Testis (tissue), 3 donors: ENCODE measurements around the gene GALNT11. TPM values are rescaled to one million over a fixed set of nuclear protein-coding genes. Genes with fewer than 3 reads are reported as not detected.

Source experiments
- DNase-seq: peaks from one replicate; pipeline ENCODE4 v3.0.0-alpha.2; 2019
- H3K27ac ChIP-seq, 2 donors: fragments of 200-600 bp; sonication (generic); one replicate each; pipeline ENCODE4 v1.5.1; 2019
- H3K27me3 ChIP-seq: fragments of 200-600 bp; sonication (generic); one replicate; pipeline ENCODE4 v1.5.1; 2019
- H3K36me3 ChIP-seq: fragments of 200-600 bp; sonication (generic); one replicate; pipeline ENCODE4 v1.5.1; 2017; ENCODE audit warnings: low read depth; ENCODE audit errors: missing control alignments
- H3K4me1 ChIP-seq: fragments of 200-600 bp; sonication (generic); one replicate; pipeline ENCODE4 v1.5.1; 2019
- H3K4me3 ChIP-seq, 2 donors: fragments of 200-600 bp; sonication (generic); one replicate each; pipeline ENCODE4 v1.5.1; 2017 to 2019
- H3K9me3 ChIP-seq: fragments of 200-600 bp; sonication (generic); one replicate; pipeline ENCODE4 v1.5.1; 2017
- CTCF ChIP-seq, 3 experiments: fragments of 450-650 bp in 2 of 3; fragments of 200-600 bp in 1 of 3; sonication (generic) in 1 of 3; IDR thresholded peaks; one replicate each; pipeline ENCODE4 v1.5.1; 2016 to 2019; ENCODE audit warnings: antibody characterized with exemption in 3 of 3, mild to moderate bottlenecking in 2 of 3, moderate library complexity in 1 of 3
- POLR2A ChIP-seq: fragments of 450-650 bp; IDR thresholded peaks from one replicate; pipeline ENCODE4 v1.6.1; 2017; ENCODE audit warnings: antibody characterized with exemption, mild to moderate bottlenecking, moderate library complexity
- WGBS, 2 donors: methylation state at CpG; one replicate each; pipeline ENCODE4 v1.1.5; 2018; 5-methylcytosine and 5-hydroxymethylcytosine counted together
- intact Hi-C: fragments of 100-400 bp; cut with DNase I; formaldehyde crosslinking; loops from one replicate; pipeline ENCODE4 v1.15.1; 2023; ENCODE audit warnings: low total_unique reads
- polyA plus RNA-seq: library from polyadenylated mRNA; stranded (reverse); fragments of 350-450 nt; fragmentation: Illumina TruSeq; extraction: RNeasy Lipid Tissue Mini Kit (QIAGEN cat#74804); gene quantifications from one replicate; pipeline ENCODE4 v1.2.3, GENCODE V29; 2014; ENCODE audit warnings: low read depth, low replicate concordance; ENCODE audit not compliant: insufficient read depth
- total RNA-seq, 2 donors: library from RNA; depleted of rRNA; stranded (reverse); fragments of >200 nt; gene quantifications; one replicate each; pipeline ENCODE4 v1.2.3, GENCODE V29; 2016

The GALNT11 gene
- total and polyA plus RNA-seq, 3 donors from 2014 or later: 23.4 to 38.8 (median 36.2) TPM

DNA sequence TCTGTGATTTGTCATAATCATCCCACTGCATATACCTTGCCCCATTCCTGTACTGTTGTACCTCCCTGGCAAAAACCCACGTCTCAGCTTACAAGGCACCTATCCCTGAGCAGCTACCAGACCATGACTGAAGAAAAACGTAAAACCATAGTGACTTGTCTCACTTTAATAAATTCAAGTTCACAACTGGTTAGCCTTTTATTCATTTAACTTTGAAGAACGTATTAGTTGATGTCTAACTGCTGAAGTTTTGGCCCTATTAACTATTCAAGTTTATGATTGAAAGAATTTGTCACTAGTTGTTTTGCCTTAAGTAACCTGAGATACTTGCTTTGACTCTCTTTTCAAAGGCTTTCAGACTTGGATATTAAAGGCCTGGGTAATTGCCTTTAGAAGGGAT is 59.7 kb downstream of the GALNT11 start:
- no peaks in the 10 kb centered on the region for H3K9me3 ChIP-seq
- H3K27ac ChIP-seq: no peak overlapping the region
- no peaks in the 10 kb centered on the region for H3K27me3 ChIP-seq
- intact Hi-C loops: no loop called here
- H3K4me3 ChIP-seq: no peak overlapping the region
- H3K4me1 ChIP-seq: no peaks in the 10 kb centered on the region
- no peak for TF ChIP-seq CTCF (IDR thresholded peaks at IDR 0.05)
- TF ChIP-seq POLR2A: no peak
- 92 to 93% methylated on average over 3 of the region's 3 CpGs for WGBS, 2 donors
- H3K36me3 ChIP-seq: no peaks in the 10 kb centered on the region
- DNase-seq: no peak

DNA sequence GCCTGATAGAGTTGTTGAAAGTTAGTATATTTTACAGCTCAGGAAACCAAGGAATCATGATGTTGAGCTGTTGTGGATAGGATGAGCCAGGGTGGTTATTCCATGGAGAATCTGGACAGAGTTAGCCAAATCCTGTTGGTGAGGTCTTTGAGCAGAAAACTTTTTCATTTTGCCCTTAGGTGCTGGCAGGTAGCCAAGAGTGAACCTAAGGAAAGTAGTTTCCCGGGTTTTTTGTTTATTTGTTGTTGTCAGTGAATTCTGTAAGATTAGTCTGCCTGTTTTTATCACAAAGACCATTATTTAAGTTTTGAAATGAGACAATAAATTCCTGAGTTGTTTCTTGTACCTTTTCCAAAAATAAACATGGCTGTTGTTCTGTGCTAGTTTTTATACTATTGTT is 61.0 kb downstream of the GALNT11 start:
- TF ChIP-seq POLR2A (no peak), CTCF (IDR thresholded peaks at IDR 0.05) (no peak)
- no peak overlapping the region for H3K27ac ChIP-seq
- no peaks in the 10 kb centered on the region for H3K36me3 ChIP-seq
- WGBS, 2 donors: 48 to 61% methylated on average over 1 of the region's 1 CpG
- no peaks in the 10 kb centered on the region for H3K9me3 ChIP-seq
- H3K4me3 ChIP-seq: no peak overlapping the region
- H3K4me1 ChIP-seq: no peaks in the 10 kb centered on the region
- no peaks in the 10 kb centered on the region for H3K27me3 ChIP-seq
- no peak for DNase-seq
- intact Hi-C loops: no loop called here

- peaks cover 12% of the 10 kb centered on the region for H3K4me1 ChIP-seq
- WGBS, 2 donors: 93 to 98% methylated on average over 7 of the region's 7 CpGs
Observed at GRCh38 chr7:152089183-152089582, 63.7 kb downstream of the GALNT11 start.

DNA sequence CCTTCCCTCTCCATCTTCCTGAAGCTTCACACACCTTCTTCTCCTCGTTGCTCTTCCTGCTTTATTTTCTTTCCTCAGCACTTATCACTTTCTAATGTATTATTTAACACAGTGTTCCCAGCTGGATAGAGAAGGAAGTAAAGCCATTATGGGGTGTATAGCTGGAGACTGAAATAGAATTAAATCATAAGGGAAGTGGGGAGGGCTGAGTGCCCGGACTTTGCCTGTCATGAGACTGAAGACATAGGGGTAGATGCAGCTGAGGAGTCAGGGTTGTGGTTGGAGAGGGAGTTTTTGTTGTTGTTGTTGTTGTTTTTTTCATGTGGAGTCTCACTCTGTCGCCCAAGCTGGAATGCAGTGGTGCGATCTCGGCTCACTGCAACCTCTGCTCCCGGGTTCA is 65.3 kb downstream of the GALNT11 start:
- Histone ChIP-seq H3K36me3 (no peaks in the 10 kb centered on the region), H3K4me3 (no peak overlapping the region), H3K27ac (no peak overlapping the region), H3K9me3 (no peaks in the 10 kb centered on the region), H3K27me3 (no peaks in the 10 kb centered on the region), H3K4me1 (peaks cover 12% of the 10 kb centered on the region)
- intact Hi-C loops: no loop called here
- DNase-seq: no peak
- TF ChIP-seq POLR2A (no peak), CTCF (IDR thresholded peaks at IDR 0.05) (no peak)
- 89 to 91% methylated on average over 6 of the region's 6 CpGs for WGBS, 2 donors

More at GRCh38 chr7:152089183-152089582, 63.7 kb downstream of the GALNT11 start:
- no peaks in the 10 kb centered on the region for H3K9me3 ChIP-seq
- no peaks in the 10 kb centered on the region for H3K27me3 ChIP-seq
- no peak for DNase-seq
- TF ChIP-seq POLR2A: no peak
- no peaks in the 10 kb centered on the region for H3K36me3 ChIP-seq
- H3K27ac ChIP-seq: no peak overlapping the region
- H3K4me3 ChIP-seq: no peak overlapping the region
- intact Hi-C loops: no loop called here

GRCh38 chr7:152093717-152094116 is 68.2 kb downstream of the GALNT11 start:
- Histone ChIP-seq H3K36me3 (no peaks in the 10 kb centered on the region), H3K4me3 (no peak overlapping the region), H3K4me1 (peaks cover 12% of the 10 kb centered on the region), H3K27ac (no peak overlapping the region), H3K27me3 (no peaks in the 10 kb centered on the region), H3K9me3 (no peaks in the 10 kb centered on the region)
- TF ChIP-seq CTCF (IDR thresholded peaks at IDR 0.05) (no peak), POLR2A (no peak)
- WGBS, 2 donors: 93 to 94% methylated on average over 4 of the region's 4 CpGs
- DNase-seq: no peak
- intact Hi-C loops: no loop called here
